ENCODE data around the gene RANBP3.
"Not testable (repeated sequence)": the region's sequence is repeated elsewhere in the genome, so short reads cannot be mapped to it uniquely, and the experiment has no call there.

The RANBP3 gene

GRCh38 chr19:6018786-6019185, 40.8 kb upstream of the RANBP3 start:
- Histone ChIP-seq H3K36me3 (ENCODE audit: control insufficient read depth in 1 of 2, insufficient read depth in 2 of 2, low read length in 2 of 2) (peaks cover 7 to 40% of the 10 kb centered on the region in 2 donors), H3K4me3 (ENCODE audit: low read depth in 1 of 2, low read length in 2 of 2) (no peak overlapping the region), H3K27me3 (ENCODE audit: low read depth, low read length) (no peaks in the 10 kb centered on the region), H3K27ac (ENCODE audit: low read length) (no peak overlapping the region), H3K9me3 (ENCODE audit: control insufficient read depth in 1 of 2, low read length in 2 of 2) (no peaks in the 10 kb centered on the region), H3K4me1 (ENCODE audit: control insufficient read depth in 1 of 2, insufficient read depth in 2 of 2, low read length in 2 of 2) (peaks cover 0 to 3% of the 10 kb centered on the region in 2 donors)

DNA sequence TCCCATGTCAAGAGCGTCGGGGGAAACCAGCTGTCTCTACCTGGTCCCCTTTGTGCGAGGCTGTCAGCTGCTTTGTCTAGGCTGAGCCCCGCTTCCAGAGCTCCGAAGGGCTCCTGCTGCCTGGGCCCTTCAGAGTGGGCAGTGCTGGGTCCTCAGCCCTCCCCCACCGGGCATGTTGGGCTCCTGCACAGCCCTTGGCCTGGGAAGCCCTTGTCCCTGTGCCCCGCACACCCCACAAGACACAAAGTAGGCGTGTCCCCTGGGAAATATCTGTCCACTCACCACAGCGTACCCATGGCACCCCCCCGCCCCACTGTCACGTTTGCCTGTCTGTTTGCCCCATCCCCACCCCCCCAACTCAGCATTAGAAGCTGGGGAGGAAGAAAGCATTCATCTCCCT, 39.6 kb upstream of the RANBP3 start:
- no peak overlapping the region for H3K4me3 ChIP-seq (ENCODE audit: low read depth in 1 of 2, low read length in 2 of 2)
- H3K4me1 ChIP-seq (ENCODE audit: control insufficient read depth in 1 of 2, insufficient read depth in 2 of 2, low read length in 2 of 2), result no peaks in the 10 kb centered on the region
- H3K9me3 ChIP-seq (ENCODE audit: control insufficient read depth in 1 of 2, low read length in 2 of 2), result no peaks in the 10 kb centered on the region
- no peak overlapping the region for H3K27ac ChIP-seq (ENCODE audit: low read length)
- peaks cover 5 to 33% of the 10 kb centered on the region in 2 donors for H3K36me3 ChIP-seq (ENCODE audit: control insufficient read depth in 1 of 2, insufficient read depth in 2 of 2, low read length in 2 of 2)
- no peaks in the 10 kb centered on the region for H3K27me3 ChIP-seq (ENCODE audit: low read depth, low read length)

DNA sequence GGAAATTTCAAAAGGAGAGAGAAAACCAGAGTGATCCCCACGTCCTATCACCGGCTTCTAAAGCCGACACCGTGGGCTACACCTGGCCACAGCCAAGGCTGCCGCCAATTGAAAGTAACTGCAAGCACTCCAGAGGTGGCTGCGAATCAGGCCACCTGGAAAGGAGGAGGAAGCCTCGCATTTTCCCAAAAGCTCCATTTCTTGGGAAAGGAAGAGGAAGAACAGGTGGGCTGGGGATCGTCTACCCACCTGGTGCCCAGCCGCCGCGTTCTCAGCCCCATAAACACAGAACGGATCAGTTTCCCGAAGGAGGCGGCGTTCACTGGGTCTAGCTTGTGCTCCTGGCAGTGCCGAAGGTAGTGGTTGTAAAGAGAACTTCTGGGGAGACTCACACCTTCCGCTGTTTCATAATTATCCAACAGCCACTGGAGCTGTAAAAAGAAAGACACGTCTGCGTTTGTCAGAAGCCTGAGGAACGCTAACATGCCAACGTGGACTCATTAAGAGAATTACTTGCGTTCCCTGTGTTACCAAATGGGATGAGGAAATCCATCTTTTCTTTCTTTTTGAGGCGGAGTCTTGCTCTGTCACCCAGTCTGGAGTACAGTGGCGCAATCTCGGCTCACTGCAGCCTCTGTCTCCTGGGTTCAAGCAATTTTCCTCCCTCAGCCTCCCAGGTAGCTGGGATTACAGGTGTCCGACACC, 38.1 kb upstream of the RANBP3 start:
- Histone ChIP-seq H3K36me3 (ENCODE audit: control insufficient read depth in 1 of 2, insufficient read depth in 2 of 2, low read length in 2 of 2) (peaks cover 10 to 48% of the 10 kb centered on the region in 2 donors), H3K4me1 (ENCODE audit: control insufficient read depth in 1 of 2, insufficient read depth in 2 of 2, low read length in 2 of 2) (peaks cover 0 to 5% of the 10 kb centered on the region in 2 donors), H3K27ac (ENCODE audit: low read length) (no peak overlapping the region), H3K4me3 (ENCODE audit: low read depth in 1 of 2, low read length in 2 of 2) (no peak overlapping the region), H3K9me3 (ENCODE audit: control insufficient read depth in 1 of 2, low read length in 2 of 2) (no peaks in the 10 kb centered on the region), H3K27me3 (ENCODE audit: low read depth, low read length) (no peaks in the 10 kb centered on the region)

- H3K9me3 ChIP-seq (ENCODE audit: control insufficient read depth in 1 of 2, low read length in 2 of 2), result no peaks in the 10 kb centered on the region
- H3K4me3 ChIP-seq (ENCODE audit: low read depth in 1 of 2, low read length in 2 of 2), result no peak overlapping the region
- H3K36me3 ChIP-seq (ENCODE audit: control insufficient read depth in 1 of 2, insufficient read depth in 2 of 2, low read length in 2 of 2), result peaks cover 10 to 43% of the 10 kb centered on the region in 2 donors
- peaks cover 0 to 5% of the 10 kb centered on the region in 2 donors for H3K4me1 ChIP-seq (ENCODE audit: control insufficient read depth in 1 of 2, insufficient read depth in 2 of 2, low read length in 2 of 2)
- H3K27me3 ChIP-seq (ENCODE audit: low read depth, low read length), result no peaks in the 10 kb centered on the region
- no peak overlapping the region for H3K27ac ChIP-seq (ENCODE audit: low read length)
These were observed 36.7 kb upstream of the RANBP3 start for GRCh38 chr19:6014551-6015135.

DNA sequence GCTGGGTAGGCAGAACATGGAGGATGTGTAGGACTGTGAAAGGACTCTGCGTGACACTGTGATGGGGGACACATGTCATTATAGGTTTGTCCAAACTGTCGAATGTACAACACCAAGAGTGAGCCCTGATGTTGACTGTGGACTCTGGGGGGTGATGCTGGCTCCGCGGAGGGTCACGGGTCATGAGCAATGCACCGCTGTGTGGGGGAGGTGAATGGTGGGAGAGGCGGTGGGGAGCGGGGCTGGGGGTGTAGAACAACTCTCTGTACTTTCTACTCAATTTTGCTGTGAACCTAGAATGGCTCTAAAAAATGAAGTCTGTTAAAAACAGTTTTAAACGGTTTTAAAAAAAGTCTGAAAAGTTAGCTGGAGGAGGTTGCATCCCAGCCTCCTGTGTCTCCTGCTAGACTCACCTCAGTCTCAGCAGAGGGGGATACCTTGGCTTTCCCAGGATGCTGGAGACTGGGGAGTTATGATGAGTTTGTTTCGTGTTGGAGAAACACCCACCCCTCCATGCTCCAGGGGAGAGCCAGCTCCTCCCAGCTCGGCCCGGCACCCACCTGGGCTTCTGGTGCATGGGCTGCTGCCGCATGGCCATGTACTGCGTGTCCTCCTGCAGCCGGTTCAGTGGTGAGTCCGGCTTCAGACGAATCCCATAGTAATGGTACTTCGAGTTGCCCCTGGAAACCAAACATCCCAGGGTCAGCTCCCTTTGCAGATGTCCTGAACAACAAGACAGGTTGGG, 34.7 kb upstream of the RANBP3 start:
- peaks cover 10 to 56% of the 10 kb centered on the region in 2 donors for H3K36me3 ChIP-seq (ENCODE audit: control insufficient read depth in 1 of 2, insufficient read depth in 2 of 2, low read length in 2 of 2)
- no peaks in the 10 kb centered on the region for H3K9me3 ChIP-seq (ENCODE audit: control insufficient read depth in 1 of 2, low read length in 2 of 2)
- no peak overlapping the region for H3K4me3 ChIP-seq (ENCODE audit: low read depth in 1 of 2, low read length in 2 of 2)

DNA sequence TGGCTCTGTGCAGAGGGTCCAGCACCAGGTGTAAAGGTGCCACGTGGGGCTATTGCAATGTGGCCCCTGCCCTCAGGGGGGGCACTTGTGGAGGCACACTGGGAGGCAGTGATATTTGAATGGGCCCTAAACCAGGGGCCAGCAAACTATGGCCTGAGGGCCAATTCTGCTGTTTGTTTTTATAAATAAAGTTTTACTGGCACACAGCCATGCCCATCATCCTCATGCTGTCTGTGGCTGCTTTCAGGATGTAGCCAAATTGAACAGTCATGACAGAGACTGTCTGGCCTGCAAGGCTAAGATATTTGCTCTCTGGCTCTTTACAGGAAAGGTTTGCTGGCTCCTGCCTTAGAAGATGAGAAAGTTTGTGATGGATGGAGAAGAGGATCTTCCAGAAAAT, 33.9 kb upstream of the RANBP3 start:
- Histone ChIP-seq H3K27me3 (ENCODE audit: low read depth, low read length) (no peaks in the 10 kb centered on the region), H3K36me3 (ENCODE audit: control insufficient read depth in 1 of 2, insufficient read depth in 2 of 2, low read length in 2 of 2) (peaks cover 10 to 64% of the 10 kb centered on the region in 2 donors), H3K4me1 (ENCODE audit: control insufficient read depth in 1 of 2, insufficient read depth in 2 of 2, low read length in 2 of 2) (peaks cover 0 to 5% of the 10 kb centered on the region in 2 donors), H3K9me3 (ENCODE audit: control insufficient read depth in 1 of 2, low read length in 2 of 2) (no peaks in the 10 kb centered on the region), H3K4me3 (ENCODE audit: low read depth in 1 of 2, low read length in 2 of 2) (no peak overlapping the region), H3K27ac (ENCODE audit: low read length) (no peak overlapping the region)

More for the DNA sequence above, 34.7 kb upstream of the RANBP3 start:
- Histone ChIP-seq H3K4me1 (ENCODE audit: control insufficient read depth in 1 of 2, insufficient read depth in 2 of 2, low read length in 2 of 2) (peaks cover 0 to 5% of the 10 kb centered on the region in 2 donors), H3K27ac (ENCODE audit: low read length) (no peak overlapping the region), H3K27me3 (ENCODE audit: low read depth, low read length) (no peaks in the 10 kb centered on the region)

GRCh38 chr19:6011206-6011605, 33.3 kb upstream of the RANBP3 start:
- Histone ChIP-seq H3K4me1 (ENCODE audit: control insufficient read depth in 1 of 2, insufficient read depth in 2 of 2, low read length in 2 of 2) (peaks cover 0 to 5% of the 10 kb centered on the region in 2 donors), H3K36me3 (ENCODE audit: control insufficient read depth in 1 of 2, insufficient read depth in 2 of 2, low read length in 2 of 2) (peaks cover 10 to 70% of the 10 kb centered on the region in 2 donors), H3K9me3 (ENCODE audit: control insufficient read depth in 1 of 2, low read length in 2 of 2) (no peaks in the 10 kb centered on the region), H3K4me3 (ENCODE audit: low read depth in 1 of 2, low read length in 2 of 2) (no peak overlapping the region), H3K27me3 (ENCODE audit: low read depth, low read length) (no peaks in the 10 kb centered on the region), H3K27ac (ENCODE audit: low read length) (no peak overlapping the region)

DNA sequence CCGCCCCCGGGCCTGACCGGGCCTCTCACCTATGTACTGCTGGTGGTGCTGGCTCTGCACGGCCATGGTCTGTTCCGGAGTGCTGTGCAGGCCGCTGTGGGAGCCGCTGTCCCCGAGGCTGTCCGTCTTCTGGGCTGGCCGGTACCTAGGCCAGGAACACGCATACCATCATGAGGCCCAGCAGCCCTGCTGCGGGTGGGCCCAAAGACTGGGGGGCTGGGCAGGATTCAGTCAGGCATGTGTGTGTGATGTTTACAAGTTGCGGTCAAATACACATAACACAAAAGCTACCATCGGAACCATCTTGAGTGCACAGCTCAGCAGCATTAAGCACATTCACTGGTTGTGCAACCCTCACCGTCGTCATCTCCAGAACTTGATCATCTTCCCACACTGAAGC, 32.2 kb upstream of the RANBP3 start:
- Histone ChIP-seq H3K27ac (ENCODE audit: low read length) (no peak overlapping the region), H3K4me1 (ENCODE audit: control insufficient read depth in 1 of 2, insufficient read depth in 2 of 2, low read length in 2 of 2) (peaks cover 0 to 5% of the 10 kb centered on the region in 2 donors), H3K9me3 (ENCODE audit: control insufficient read depth in 1 of 2, low read length in 2 of 2) (no peaks in the 10 kb centered on the region), H3K4me3 (ENCODE audit: low read depth in 1 of 2, low read length in 2 of 2) (no peak overlapping the region), H3K36me3 (ENCODE audit: control insufficient read depth in 1 of 2, insufficient read depth in 2 of 2, low read length in 2 of 2) (peaks cover 18 to 73% of the 10 kb centered on the region in 2 donors), H3K27me3 (ENCODE audit: low read depth, low read length) (no peaks in the 10 kb centered on the region)

DNA sequence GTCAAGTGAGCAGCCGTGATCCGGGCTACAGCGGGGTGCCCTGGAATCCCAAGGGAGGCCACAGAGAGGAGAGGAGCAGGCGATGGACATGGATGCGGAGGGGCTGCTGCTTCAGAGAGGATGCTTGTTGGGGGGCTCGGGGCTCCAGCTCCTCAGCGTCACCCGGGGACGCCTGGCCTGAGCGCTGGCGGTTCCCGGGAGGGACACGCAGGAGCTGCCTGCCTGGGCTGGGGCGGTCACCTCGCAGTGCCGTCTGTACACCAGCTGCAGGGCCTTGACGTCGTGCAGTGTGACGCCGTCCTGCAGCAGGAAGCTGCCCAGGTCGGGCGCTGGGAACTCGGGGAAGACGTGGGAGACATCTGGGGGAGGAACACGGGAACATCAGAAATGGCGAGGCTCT, 29.9 kb upstream of the RANBP3 start:
- no peaks in the 10 kb centered on the region for H3K27me3 ChIP-seq (ENCODE audit: low read depth, low read length)
- H3K4me1 ChIP-seq (ENCODE audit: control insufficient read depth in 1 of 2, insufficient read depth in 2 of 2, low read length in 2 of 2), result peaks cover 0 to 5% of the 10 kb centered on the region in 2 donors
- H3K4me3 ChIP-seq (ENCODE audit: low read depth in 1 of 2, low read length in 2 of 2), result no peak overlapping the region
- no peaks in the 10 kb centered on the region for H3K9me3 ChIP-seq (ENCODE audit: control insufficient read depth in 1 of 2, low read length in 2 of 2)
- no peak overlapping the region for H3K27ac ChIP-seq (ENCODE audit: low read length)
- peaks cover 21 to 81% of the 10 kb centered on the region in 2 donors for H3K36me3 ChIP-seq (ENCODE audit: control insufficient read depth in 1 of 2, insufficient read depth in 2 of 2, low read length in 2 of 2)

DNA sequence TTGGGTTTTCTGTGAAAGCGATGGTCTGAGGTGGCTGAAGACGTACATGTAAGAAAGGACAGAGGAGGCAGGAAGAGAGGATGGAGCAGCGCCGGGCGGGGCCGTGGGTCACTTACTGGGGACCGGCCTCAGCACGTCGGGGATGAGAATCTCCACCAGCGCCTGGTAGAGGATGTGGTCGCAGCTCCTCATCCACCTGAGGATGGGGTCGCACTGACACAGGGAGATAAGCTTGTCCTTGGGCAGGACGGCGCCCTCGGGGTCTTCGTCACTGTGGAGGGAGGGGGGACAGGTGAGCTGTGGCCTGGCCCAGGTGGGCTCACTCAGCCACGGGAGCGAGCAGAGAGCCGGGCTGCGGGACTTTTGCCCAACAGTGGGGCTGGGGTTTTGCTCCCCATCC, 29.0 kb upstream of the RANBP3 start:
- Histone ChIP-seq H3K4me3 (ENCODE audit: low read depth in 1 of 2, low read length in 2 of 2) (no peak overlapping the region), H3K27me3 (ENCODE audit: low read depth, low read length) (no peaks in the 10 kb centered on the region), H3K27ac (ENCODE audit: low read length) (no peak overlapping the region), H3K9me3 (ENCODE audit: control insufficient read depth in 1 of 2, low read length in 2 of 2) (no peaks in the 10 kb centered on the region), H3K36me3 (ENCODE audit: control insufficient read depth in 1 of 2, insufficient read depth in 2 of 2, low read length in 2 of 2) (peaks cover 20 to 84% of the 10 kb centered on the region in 2 donors), H3K4me1 (ENCODE audit: control insufficient read depth in 1 of 2, insufficient read depth in 2 of 2, low read length in 2 of 2) (peaks cover 0 to 5% of the 10 kb centered on the region in 2 donors)

GRCh38 chr19:6006070-6006446, 28.1 kb upstream of the RANBP3 start:
- H3K27me3 ChIP-seq (ENCODE audit: low read depth, low read length); H3K4me1 ChIP-seq (ENCODE audit: control insufficient read depth in 1 of 2, insufficient read depth in 2 of 2, low read length in 2 of 2); H3K4me3 ChIP-seq (ENCODE audit: low read depth in 1 of 2, low read length in 2 of 2); H3K27ac ChIP-seq (ENCODE audit: low read length); H3K9me3 ChIP-seq (ENCODE audit: control insufficient read depth in 1 of 2, low read length in 2 of 2): not testable (repeated sequence)
- H3K36me3 ChIP-seq (ENCODE audit: control insufficient read depth in 1 of 2, insufficient read depth in 2 of 2, low read length in 2 of 2), result peaks cover 16 to 84% of the 10 kb centered on the region in 2 donors

All from muscle layer of duodenum (tissue), 2 donors.